Measurements from ENCODE around the gene AUTS2.
"Not testable (repeated sequence)": the region's sequence is repeated elsewhere in the genome, so short reads cannot be mapped to it uniquely, and the experiment has no call there.

AUTS2 gene

DNA sequence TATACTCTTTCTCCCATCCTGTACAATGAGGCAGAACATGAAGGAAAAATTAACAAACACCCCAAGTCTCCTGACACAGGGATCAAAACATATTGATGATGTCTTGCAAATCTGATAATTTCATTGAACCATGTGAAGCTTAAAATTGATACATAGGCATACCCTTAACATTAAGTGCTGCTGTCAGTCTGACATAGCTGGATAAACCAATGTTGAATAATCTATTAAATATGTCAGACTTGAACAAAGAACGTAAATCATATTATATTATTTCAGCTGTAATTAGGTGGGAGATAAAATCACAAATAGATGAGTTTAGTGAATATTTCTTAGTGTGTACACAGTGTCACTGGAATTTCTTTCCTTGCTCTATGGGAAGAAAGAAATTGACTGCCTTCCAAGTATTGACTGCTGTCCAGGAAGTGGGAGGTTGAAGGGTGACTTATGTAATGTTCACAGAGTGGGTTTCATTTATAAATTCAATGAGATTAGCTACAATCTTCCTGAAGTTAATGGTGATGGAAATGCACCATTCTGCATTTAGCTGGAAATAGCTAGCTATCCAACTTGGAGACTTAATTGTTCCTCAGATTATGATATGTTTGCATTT, 170.8 kb downstream of the AUTS2 start:
- no peak for DNase-seq

DNA sequence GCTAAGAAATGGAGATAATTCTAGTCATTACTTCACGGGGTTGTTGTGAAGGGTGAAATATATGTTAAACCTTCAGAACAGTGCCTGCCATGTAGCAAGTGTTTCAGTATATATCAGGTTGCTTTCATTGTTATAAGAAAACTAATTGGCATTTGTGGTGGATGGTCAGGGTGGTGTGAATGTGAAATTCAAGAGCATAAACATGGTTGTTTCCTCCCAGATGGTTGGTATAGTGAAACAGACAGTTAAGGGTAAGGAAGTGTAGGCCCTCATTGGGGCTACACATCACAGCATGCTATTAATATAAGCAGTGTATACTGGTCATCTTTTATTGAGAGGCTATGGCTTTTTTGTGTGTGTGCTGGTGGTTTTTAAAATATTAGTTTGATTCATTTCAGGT, 171.6 kb downstream of the AUTS2 start:
- no peak for DNase-seq

DNA sequence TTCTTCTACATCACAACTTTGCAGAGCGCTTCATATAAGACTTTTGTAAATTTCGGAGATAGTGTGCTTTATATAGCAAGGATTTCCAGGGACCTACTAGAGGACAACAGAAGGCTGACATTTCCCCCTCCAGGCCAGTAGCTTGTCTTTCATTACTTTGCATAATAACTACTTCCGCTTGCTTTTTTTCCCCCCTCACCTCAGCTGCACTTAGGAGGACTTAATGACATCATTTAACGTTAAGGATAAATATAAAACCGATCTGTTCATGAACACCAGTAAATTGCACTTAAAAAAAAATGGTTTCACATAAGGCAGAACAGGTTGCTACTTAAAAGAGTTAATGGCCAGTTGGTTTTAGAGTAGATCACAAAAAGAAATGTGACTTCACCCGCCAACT, 172.3 kb downstream of the AUTS2 start:
- DNase-seq = no peak

DNA sequence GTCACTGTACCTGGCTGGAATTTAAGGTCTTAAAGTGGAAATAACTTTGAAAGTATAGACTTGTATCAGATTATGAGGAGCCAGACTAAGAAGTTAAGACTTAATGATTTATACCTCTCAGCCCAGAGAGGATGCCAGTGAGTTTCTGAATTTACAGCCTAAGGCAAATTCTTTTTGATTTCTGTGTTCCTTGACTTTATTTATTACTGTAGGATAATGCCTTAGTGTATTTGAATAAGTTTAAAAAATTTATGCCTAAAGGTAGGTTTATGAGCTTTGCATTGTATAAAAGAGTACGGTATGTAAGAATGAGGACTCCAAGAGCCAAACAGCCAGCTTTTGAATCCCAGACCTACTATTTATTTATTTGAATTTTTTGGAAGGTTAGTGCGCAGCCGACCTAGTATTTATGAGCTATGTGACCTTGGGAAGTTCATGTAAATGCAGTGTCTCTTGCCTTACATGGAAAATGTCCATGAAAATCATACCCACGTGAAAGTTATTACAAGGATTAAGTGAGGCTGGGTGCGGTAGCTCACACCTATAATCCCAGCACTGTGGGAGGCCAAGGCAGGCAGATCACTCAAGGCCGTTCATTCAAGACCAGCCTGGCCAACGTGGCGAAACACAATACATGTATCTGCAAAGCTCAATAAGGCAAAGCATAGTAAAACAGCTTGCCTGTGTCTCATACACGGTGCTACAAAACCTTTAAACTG, 174.6 kb downstream of the AUTS2 start:
- no peak for DNase-seq

DNA sequence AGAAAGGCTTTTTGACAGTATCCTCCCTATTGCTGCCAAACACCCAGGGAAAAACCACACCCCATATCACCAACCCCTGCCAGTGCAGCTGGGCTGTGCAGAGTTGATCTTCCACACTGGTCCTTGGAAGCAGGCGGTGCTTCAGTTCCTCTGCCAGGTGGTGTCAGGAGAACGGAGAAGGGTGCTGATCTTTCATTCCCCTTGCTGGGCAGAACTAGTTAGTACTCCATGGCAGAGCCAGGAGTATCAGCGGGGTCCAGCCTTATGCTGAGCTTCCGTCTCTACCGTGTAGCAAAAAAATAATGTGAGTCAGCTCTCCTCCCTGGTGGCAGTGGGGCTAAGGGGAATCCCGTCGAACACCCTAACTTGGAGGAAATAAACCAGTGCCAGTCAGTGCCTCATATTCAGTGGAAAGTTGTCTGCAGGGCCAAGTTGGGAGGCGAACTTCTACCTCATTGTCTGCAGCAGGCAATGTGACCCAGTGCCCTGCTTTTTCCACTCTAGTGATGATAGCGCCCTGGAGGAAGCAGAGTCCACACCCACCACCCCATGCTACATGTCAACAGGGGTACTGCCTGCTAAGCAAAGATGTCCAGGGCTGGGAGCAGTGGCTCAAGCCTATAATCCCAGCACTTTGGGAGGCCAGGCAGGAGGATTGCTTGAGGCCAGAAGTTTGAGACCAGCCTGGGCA, 175.4 kb downstream of the AUTS2 start:
- no peak for DNase-seq

DNA sequence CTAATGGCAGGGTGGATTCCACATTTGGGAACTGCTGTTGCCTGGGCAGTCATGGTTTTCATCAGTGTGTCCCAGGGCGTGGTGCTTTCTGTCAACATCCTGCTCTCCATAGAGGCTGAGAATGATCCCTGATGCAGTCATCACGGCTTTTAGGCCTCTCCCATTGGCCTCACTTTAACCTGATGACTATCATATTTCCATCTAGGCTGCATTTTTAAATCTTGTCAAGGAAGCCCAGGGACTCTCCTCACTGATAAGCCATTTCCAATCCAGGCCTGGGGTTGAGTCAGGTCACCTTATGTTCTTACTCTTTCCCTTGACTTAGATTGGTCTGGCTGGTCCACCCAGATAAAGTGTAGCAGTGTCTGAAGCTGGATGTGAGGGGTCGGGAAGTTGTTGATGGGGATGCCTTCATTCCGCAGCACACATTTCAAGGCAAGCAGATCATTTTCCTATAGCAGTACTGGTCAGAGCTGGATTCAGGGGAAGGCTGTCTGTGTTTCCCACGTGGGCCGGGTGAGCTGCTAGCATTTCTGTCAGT, 177.0 kb downstream of the AUTS2 start:
- DNase-seq = no peak

DNA sequence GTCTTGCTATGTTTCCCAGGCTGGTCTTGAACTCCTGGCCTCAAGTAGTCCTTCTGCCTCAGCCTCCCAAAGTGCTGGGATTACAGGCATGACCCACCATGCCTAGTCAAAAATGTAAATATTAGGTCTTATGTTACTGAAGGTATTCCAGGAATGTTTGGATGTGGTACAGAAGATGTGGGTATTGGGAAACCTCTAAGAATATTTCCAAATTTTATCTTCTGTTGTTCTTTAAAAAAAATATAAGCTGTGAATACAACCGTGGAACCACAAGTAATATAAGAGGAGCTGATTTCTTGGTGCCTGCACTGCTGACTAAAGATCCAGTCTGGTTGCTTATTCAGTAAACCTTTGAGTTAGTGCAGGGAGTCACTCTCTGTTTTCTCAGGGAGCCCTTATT, 178.3 kb downstream of the AUTS2 start:
- DNase-seq = no peak

DNA sequence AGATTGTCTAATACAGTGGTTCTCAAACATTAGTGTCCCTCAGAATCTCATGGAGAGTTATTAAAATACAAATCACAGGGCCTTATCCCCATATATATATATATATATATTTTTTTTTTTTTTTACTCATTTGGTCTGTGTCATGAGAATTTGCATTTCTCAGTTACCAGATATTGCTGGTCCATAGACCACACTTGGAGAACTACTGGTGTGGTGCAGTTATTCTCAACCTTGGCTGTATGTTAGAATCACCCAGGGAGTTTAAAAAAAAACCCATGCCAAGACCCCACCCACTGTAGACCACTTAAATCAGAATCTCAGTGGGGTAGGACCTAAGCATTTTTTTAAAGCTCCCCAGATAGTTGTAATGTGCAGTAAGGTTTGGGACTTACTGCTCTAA, 179.9 kb downstream of the AUTS2 start:
- DNase-seq = no peak

DNA sequence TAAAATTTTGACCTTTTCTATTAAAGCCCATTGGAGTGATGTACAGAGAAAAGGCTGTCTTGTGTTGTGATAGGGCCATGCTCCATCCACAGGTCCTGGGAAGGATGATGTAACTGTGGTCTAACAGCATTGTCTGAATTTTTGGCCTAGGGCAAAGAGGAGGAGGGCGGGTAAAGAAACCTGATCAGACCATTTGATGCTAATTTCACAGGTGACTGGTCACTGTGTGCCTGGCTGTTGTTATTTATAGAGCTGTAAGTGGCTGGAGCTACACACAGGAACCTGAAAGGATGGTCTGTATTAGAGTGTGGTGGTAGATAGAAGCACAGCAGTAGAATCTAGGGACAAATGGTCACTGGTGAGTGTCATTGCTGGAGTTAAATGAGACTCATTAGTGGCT, 182.1 kb downstream of the AUTS2 start:
- DNase-seq = no peak

DNA sequence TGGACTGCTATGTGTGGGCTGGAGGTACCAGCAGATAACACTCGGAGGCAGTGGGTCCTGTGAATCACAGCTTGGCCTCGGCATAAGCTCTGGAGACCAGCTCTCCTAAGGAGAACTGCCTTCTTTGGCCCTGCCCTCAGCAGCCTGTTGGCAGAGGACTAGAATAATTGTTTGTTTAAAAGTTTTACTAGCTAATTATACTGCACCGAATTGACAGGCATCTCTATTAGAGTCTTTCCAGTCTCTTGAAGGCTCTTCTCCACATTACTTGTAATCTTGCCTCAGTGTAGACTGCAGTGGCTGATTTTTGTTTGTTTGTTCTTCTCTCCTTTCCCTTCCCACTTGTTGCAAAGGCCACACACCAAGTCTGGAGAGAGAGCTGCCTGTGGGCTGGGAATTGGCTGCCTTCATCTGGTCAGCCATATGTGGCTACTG, 183.2 kb downstream of the AUTS2 start:
- no peak for DNase-seq

DNA sequence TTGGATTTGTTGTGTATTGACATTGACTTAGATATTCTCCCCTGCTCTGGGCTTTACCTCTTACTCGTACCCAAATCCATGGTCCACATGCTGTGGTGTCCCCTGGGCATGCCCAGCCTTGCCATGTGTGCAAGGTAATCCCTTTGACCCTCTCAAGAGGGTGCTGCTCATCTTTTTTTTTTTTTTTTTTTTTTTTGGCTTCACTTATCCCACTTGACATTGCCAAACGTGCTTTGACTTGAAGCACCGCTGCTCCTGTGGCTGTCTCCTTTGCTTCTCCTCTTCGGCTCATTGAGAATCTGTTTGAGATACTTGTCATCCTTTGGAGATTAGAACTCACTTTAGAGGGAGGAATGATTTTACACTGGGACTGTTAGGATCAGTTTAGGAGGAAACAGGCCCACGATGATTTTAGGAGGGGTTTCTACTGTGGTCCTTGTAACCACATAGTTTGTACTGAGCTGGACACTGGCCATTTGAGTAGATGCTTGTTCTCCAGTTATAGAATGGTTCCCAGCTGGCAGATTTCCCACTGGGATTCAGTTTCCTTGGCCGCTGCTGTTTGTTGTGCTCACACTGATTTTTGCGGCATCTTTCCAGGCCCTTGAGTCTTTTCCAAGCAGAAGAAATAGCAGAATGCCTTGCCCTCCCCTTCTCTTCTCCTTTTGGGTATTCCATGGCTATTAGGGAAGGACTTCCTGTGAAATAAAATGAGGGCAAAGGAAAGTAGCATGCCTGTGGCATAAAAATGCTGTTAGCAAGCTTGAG, 184.8 kb downstream of the AUTS2 start:
- no peak for DNase-seq

DNA sequence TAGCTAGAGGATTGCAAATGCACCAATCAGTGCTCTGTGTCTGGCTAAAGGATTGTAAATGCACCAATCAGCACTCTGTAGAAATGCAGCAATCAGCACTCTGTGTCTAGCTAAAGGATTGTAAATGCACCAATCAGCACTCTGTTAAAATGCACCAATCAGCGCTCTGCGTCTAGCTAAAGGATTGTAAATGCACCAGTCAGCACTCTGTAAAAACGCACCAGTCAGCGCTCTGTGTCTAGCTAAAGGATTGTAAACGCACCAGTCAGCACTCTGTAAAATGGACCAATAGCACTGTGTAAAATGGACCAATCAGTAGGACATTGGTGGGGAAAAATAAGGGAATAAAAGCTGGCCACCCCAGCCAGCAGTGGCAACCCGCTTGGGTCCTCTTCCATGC, 187.9 kb downstream of the AUTS2 start:
- DNase-seq = not testable (repeated sequence)

DNA sequence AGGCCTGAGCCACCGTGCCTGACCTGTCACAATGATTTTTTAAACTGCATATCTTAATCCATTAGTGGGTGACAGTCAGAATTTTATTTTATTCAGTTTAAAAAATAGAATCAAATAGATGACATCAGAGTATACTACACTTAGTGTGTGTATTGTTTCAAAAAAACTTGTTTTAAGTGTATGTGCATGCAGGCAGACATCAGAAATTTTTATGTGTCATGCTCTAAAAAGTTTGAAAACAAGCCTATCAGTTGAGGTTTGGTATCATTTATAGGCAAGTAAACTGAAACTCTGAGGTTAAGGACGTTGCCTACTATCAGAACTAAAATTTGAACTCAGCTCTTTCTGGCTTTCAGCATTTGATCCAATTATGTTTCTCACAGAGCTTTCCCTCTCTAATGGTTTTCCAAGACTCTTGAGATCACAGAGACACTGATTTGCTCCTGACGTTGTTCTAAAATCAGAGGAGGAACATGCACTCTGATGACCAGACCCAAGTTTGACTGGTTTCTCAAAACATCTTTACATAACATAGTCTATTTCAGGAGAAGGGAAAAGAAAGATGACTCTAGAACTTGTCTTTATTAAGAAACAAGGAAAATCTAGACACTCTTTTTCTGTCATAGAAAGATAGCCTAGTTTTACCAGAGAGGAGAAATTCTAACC, 188.6 kb downstream of the AUTS2 start:
- no peak for DNase-seq

DNA sequence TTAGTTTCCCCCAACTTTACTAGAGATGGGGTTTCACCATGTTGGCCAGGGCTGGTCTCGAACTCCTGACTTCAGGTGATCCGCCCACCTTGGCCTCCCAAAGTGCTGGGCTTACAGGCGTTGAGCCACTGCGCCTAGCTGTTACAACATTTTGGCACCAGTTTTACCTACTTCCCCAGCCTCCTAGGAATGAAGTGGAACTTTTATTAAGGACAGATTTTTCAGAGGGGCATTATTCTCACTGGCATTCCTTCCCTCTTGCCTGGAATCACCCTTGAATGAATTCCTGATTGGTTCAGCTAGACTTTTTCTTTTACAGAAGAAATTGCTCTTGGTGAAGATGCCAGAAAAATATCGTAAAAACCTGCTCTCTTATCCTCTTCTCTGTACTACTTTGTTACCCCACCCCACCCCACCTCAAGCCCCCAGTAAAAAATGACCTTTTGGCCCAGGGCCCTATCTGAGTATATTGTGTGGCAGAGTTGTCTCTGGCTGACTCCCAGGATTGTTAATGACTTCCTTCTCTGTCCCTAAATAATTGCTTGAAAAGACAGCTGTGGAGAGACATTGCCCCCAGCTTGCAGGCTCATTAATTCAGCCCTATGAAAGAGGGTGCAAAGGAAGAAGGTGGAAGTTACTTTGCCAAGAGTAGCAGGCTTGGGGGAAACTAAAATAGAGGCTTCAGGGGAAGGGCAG, 189.6 kb downstream of the AUTS2 start:
- DNase-seq = no peak

DNA sequence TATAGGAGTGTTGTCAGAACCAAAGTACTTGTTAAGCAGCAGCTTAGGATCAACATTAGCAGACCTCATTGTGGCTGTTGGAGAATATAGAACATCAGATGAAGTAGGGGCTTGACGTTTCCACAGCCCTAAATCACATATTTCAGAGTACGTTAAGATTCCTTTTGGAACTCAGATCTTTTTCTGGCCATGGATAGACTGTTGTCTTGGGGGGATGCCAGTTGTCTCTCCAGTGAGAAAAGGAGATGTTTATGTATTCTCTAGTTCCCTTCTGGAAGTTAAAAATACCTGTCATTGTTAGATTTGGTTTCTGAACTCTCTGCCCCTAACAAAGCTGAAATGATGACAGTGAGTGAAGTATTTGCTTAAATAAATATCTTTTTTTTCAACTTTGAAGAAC, 191.3 kb downstream of the AUTS2 start:
- DNase-seq = no peak

DNA sequence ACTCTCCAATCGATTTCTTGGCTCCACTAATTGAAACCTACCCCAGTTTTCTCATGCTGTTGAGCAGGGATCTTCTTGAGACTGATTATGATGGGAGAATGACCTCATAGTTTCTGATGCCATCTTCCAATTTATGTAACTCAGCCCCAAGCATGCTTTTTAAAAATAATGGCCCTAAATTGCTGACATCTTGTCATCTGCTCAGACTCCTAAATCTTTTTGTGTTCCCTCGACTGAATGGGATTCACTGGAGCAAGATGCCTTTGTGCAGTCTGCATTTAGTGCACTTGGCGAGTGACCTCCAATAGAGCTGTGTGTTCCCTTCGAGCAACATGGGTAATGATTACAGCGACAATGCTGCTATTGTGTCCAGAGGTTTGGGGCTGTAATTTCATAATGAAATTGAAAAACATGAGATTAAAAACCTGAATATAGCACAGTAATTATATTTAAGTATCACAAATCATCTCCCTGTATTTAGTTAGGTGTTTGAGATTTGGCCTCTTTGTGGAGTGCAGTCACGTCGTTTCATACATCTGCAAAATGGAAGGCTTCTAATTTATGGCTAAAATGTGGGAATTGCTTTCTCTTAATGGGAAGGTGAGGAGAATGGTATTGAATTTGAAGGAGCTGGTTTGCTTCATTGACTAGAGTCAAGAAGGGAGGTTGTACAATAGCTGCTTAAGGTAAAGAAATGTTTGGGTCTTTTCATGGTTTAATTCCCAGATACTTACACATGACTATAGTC, 192.9 kb downstream of the AUTS2 start:
- DNase-seq = no peak

DNA sequence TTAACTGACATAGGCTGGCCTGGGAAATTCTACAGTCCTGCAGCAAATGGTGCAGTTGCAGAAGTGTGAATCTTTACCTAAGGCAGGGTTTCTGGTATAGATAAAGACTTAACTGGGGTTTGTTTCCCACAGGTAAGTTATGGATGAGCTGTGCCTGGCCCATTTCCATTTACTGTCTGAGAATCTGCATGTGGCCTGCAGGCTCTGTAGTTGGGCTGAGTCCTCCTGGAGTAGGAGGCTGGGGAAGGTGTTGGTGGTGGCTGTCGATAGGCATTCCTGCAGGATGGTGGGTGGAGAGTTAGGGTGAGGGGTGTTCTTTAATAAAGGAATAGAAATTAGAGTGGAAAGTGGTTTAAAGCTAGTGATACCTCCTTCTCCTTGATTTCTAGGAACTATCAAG, 193.5 kb downstream of the AUTS2 start:
- DNase-seq = no peak

DNA sequence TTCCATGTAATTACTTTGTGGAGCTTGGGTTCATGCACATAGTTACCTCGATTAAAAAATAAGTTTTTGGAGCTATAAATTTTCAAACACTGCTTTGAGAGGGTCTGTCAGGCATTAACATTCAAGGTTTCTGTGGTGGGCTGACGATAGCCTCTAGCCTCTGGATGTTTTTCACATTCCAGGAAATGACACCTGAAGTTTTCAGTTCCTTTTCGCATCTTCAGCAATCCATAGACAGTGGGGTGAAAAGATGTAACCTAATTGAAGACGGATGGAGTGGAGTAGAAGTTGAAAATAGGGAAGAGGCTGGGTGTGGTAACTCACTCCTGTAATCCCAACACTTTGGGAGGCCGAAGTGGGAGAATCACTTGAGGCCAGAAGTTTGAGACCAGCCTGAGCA, 197.7 kb downstream of the AUTS2 start:
- no peak for DNase-seq

DNA sequence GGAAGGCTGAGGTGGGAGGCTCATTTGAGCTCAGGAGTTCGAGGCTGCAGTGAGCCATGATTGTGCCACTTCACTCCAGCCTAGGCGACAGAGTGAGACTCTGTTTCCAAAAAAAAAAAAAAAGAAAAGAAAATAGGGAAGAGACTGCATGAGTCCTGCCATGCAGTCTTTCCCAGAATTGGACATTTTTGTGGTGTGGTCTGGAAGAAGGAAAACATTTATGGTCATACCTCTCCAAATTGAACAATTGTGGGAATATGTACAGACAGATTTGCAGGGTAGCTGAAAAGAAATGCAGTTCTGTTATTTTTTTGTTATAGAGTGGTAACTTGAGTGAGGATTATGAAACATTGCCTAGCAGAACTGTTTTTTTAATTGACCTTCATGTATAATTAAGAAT, 198.1 kb downstream of the AUTS2 start:
- no peak for DNase-seq

DNA sequence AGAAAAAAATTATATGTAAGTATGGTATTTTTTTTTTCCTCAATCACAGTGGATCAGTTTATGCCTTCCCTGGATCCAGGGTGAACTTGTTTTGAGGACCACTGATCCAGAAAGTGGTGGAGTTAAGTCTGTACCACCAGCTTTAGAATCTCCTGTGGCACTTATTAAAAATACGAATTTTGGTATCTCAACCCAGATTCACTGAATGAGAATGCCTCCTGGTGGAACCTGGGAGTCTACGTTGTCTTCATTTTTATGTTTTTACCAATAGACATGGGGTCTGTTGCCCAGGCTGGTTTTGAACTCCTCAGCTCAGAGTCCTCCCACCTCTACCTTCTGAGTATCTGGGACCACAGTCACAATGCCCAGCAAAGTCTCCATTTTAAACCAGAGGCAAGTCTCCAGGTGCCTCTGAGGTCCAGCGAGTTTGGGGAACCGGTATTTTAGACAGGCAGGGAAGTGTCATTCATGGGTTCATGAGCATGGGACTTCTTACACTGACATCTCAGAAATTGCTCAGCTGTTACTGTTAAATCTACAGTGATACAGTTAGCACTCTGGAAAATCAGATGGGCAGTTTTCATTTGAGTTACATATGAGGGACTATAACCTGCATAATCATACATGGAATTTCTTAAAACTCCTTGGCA, 200.9 kb downstream of the AUTS2 start:
- no peak for DNase-seq

DNA sequence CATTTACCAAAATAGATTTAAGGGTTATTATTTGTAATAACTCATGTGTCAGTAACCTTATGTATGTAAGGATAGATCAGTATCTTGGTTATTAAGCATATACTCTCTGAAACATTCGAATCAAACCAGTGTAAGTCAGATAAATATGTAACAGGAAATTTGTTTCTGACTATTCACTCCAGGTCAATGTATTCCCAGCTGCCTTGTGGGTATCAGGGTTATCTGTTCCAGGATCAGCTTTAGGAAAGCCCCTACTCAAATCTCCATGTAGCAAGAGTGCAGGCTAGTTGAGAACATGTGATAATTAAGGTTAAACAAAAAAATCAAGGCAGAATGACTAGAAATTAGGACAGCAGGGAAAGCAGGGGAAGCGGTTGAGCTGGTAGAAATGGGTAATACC, 201.7 kb downstream of the AUTS2 start:
- no peak for DNase-seq
